ENCODE data around the gene ZC3H12C.

DNA sequence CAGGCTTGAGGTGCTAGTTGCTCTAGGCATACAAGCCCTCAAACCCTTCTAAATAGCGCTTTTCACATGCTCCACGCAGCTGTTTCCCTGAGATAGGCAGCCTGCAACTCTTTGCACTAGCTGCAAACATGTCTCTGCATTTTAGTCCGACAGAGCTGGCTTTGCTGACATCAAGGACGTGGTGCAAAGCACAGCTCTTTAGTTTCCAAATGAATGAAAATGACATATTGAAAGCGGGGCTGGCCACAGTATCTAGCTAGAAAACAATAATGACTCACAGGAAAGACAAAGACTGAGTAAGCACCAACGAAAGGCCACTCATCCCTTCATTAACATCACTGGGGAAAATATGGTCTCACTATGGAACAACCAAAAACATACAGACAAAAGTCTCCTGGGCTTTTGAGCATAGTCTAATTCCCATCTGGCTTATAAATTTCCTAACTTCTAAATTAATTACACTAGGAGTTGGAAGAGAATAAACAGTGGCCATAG, 15.3 kb upstream of the ZC3H12C start:
- TF ChIP-seq RNF2 (conservative IDR thresholded peaks at IDR 0.05; ENCODE audit: low read depth) (no peak), ZFP36L1 (CRISPR knock-in tag; IDR thresholded peaks at IDR 0.05) (no peak), KDM1A (CRISPR knock-in tag; IDR thresholded peaks at IDR 0.05) (no peak), ZNF136 (CRISPR knock-in tag; IDR thresholded peaks at IDR 0.05; ENCODE audit: low read depth) (no peak)
- TF ChIP-seq, protein P1, sequence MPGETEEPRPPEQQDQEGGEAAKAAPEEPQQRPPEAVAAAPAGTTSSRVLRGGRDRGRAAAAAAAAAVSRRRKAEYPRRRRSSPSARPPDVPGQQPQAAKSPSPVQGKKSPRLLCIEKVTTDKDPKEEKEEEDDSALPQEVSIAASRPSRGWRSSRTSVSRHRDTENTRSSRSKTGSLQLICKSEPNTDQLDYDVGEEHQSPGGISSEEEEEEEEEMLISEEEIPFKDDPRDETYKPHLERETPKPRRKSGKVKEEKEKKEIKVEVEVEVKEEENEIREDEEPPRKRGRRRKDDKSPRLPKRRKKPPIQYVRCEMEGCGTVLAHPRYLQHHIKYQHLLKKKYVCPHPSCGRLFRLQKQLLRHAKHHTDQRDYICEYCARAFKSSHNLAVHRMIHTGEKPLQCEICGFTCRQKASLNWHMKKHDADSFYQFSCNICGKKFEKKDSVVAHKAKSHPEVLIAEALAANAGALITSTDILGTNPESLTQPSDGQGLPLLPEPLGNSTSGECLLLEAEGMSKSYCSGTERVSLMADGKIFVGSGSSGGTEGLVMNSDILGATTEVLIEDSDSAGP (CRISPR knock-in tag; IDR thresholded peaks at IDR 0.05; ENCODE audit: borderline replicate concordance) = no peak
- TF ChIP-seq, protein P2, sequence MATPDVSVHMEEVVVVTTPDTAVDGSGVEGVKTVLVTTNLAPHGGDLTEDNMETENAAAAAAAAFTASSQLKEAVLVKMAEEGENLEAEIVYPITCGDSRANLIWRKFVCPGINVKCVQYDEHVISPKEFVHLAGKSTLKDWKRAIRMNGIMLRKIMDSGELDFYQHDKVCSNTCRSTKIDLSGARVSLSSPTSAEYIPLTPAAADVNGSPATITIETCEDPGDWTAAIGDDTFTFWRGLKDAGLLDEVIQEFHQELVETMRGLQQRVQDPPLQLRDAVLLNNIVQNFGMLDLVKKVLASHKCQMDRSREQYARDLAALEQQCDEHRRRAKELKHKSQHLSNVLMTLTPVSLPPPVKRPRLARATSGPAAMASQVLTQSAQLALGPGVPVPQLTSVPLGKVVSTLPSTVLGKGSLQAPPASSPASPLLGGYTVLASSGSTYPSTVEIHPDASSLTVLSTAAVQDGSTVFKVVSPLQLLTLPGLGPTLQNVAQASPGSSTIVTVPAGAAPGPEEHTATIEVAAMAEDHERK (CRISPR knock-in tag; IDR thresholded peaks at IDR 0.05; ENCODE audit: low read depth) = no peak
